DOHH2 (cell line): ENCODE results near the gene TCP1.

Experiments
- H3F3A ChIP-seq: fragments of 200-600 bp; sonication (generic), shearing (Covaris generic); 2 replicates; pipeline ENCODE4 v1.6.0; 2016; ENCODE audit warnings: antibody characterized with exemption, mild to moderate bottlenecking; ENCODE audit not compliant: control insufficient read depth, insufficient read depth
- H3K27ac ChIP-seq: fragments of 200-600 bp; sonication (generic); 2 replicates; pipeline ENCODE4 v1.5.1; 2014; ENCODE audit warnings: low read depth, mild to moderate bottlenecking, low read length, moderate library complexity
- H3K27me3 ChIP-seq: fragments of 200-600 bp; sonication (generic); 2 replicates; pipeline ENCODE4 v1.6.1; 2014; ENCODE audit warnings: mild to moderate bottlenecking, low read length, mixed read lengths; ENCODE audit not compliant: control insufficient read depth
- H3K36me3 ChIP-seq: fragments of 200-600 bp; sonication (generic); 2 replicates; pipeline ENCODE4 v1.6.1; 2014; ENCODE audit warnings: mild to moderate bottlenecking, low read length, moderate library complexity, mixed read lengths; ENCODE audit not compliant: control insufficient read depth
- H3K4me1 ChIP-seq: fragments of 200-600 bp; sonication (generic); 2 replicates; pipeline ENCODE4 v1.6.1; 2014; ENCODE audit warnings: mild to moderate bottlenecking, low read length, mixed read lengths; ENCODE audit not compliant: control insufficient read depth
- H3K4me2 ChIP-seq: fragments of 200-600 bp; sonication (generic); 2 replicates; pipeline ENCODE4 v1.6.0; 2014; ENCODE audit warnings: mild to moderate bottlenecking, low read length, moderate library complexity
- H3K4me3 ChIP-seq: fragments of 200-600 bp; sonication (generic); 2 replicates; pipeline ENCODE4 v1.5.1; 2014; ENCODE audit warnings: mild to moderate bottlenecking, low read length, mixed read lengths
- H3K79me2 ChIP-seq: fragments of 200-600 bp; sonication (generic); 2 replicates; pipeline ENCODE4 v1.6.1; 2014; ENCODE audit warnings: mild to moderate bottlenecking, low read length, mixed read lengths; ENCODE audit not compliant: control insufficient read depth
- H3K9me2 ChIP-seq: fragments of 200-600 bp; sonication (generic); replicated peaks from 2 replicates; pipeline ENCODE4 v1.6.1; 2014; ENCODE audit warnings: mild to moderate bottlenecking, low read length, mixed read lengths; ENCODE audit not compliant: control insufficient read depth
- H3K9me3 ChIP-seq: fragments of 200-600 bp; sonication (generic); 2 replicates; pipeline ENCODE4 v1.6.1; 2014; ENCODE audit warnings: antibody characterized with exemption, low read length, mixed read lengths; ENCODE audit not compliant: control insufficient read depth, insufficient read depth
- H4K20me1 ChIP-seq: fragments of 200-600 bp; sonication (generic); 2 replicates; pipeline ENCODE4 v1.6.0; 2014; ENCODE audit warnings: low read depth, mild to moderate bottlenecking, antibody characterized with exemption, low read length, moderate library complexity; ENCODE audit not compliant: control insufficient read depth, insufficient read depth
- CTCF ChIP-seq: fragments of 200-600 bp; sonication (generic); IDR thresholded peaks from one replicate; pipeline ENCODE4 v1.5.1; 2014; ENCODE audit warnings: antibody characterized with exemption, mild to moderate bottlenecking, low read depth, low read length; ENCODE audit not compliant: poor library complexity, severe bottlenecking
- EZH2phosphoT487 ChIP-seq: fragments of 200-600 bp; sonication (generic); IDR thresholded peaks from 2 replicates; pipeline ENCODE4 v1.6.1; 2017; ENCODE audit warnings: borderline replicate concordance, mild to moderate bottlenecking, antibody characterized with exemption, low read length, moderate library complexity, mixed read lengths

The TCP1 gene

GRCh38 chr6:159806021-159806458, 16.6 kb upstream of the TCP1 start:
- Histone ChIP-seq H3F3A (peaks cover 3% of the 10 kb centered on the region; the same call in 1 of the 2 replicates), H3K9me2 (no peaks in the 10 kb centered on the region), H3K79me2 (no peaks in the 10 kb centered on the region), H4K20me1 (no peaks in the 10 kb centered on the region), H3K4me1 (no peaks in the 10 kb centered on the region), H3K4me2 (no peak overlapping the region), H3K27ac (no peak overlapping the region), H3K27me3 (no peaks in the 10 kb centered on the region), H3K4me3 (no peak overlapping the region), H3K36me3 (no peaks in the 10 kb centered on the region), H3K9me3 (no peaks in the 10 kb centered on the region)
- TF ChIP-seq EZH2phosphoT487 = no peak
- TF ChIP-seq CTCF = no peak

- Histone ChIP-seq H3K4me3 (no peak overlapping the region), H3F3A (peaks cover 4% of the 10 kb centered on the region; the same call in 1 of the 2 replicates), H3K4me2 (no peak overlapping the region), H3K4me1 (no peaks in the 10 kb centered on the region), H3K27me3 (no peaks in the 10 kb centered on the region), H3K27ac (no peak overlapping the region), H3K36me3 (no peaks in the 10 kb centered on the region), H4K20me1 (no peaks in the 10 kb centered on the region), H3K9me2 (no peaks in the 10 kb centered on the region), H3K9me3 (no peaks in the 10 kb centered on the region), H3K79me2 (no peaks in the 10 kb centered on the region)
- TF ChIP-seq EZH2phosphoT487 (no peak), CTCF (no peak)
Measured at GRCh38 chr6:159805440-159806020, 16.1 kb upstream of the TCP1 start.

- Histone ChIP-seq H3K27ac (no peak overlapping the region), H3K9me2 (no peaks in the 10 kb centered on the region), H4K20me1 (no peaks in the 10 kb centered on the region), H3K4me2 (no peak overlapping the region), H3K27me3 (no peaks in the 10 kb centered on the region), H3K79me2 (no peaks in the 10 kb centered on the region), H3K9me3 (no peaks in the 10 kb centered on the region), H3F3A (peaks cover 4% of the 10 kb centered on the region; the same call in 1 of the 2 replicates), H3K36me3 (peaks cover 5% of the 10 kb centered on the region), H3K4me3 (no peak overlapping the region), H3K4me1 (no peaks in the 10 kb centered on the region)
- TF ChIP-seq EZH2phosphoT487 (no peak), CTCF (no peak)
Measured at GRCh38 chr6:159804504-159804903, 15.1 kb upstream of the TCP1 start.
